Measurements from ENCODE around the gene DGKB.

DNA sequence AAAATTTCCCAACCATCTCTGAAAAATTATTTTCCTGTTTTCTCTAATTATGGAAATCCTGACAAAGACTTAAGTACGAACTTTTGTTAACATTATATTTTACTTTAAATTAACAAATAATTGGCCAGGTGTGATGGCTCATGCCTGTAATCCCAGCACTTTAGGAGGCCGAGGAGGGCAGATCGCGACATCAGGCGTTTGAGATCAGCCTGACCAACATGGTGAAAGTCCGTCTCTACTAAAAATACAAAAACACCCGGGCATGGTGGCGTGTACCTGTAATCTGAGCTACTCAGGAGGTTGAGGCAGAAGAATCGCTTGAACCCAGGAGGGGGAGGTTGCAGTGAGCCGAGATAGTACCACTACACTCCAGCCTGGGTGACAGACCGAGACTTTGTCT, 32.2 kb downstream of the DGKB start:
- TF ChIP-seq EP300 (IDR thresholded peaks at IDR 0.05; ENCODE audit: borderline replicate concordance in 1 of 2, low read depth in 2 of 2, low read length in 2 of 2) (no peak), SIN3A (conservative IDR thresholded peaks at IDR 0.05 in 1 of 2, IDR thresholded peaks at IDR 0.05 in 1 of 2; ENCODE audit: low read depth in 1 of 2, low read length in 2 of 2) (no peak), TAF1 (IDR thresholded peaks at IDR 0.05; ENCODE audit: low read depth, low read length) (no peak), RNF2 (IDR thresholded peaks at IDR 0.05; ENCODE audit: borderline replicate concordance, low read depth, low read length, missing control alignments, poor library complexity, severe bottlenecking) (no peak), POLR2A (IDR thresholded peaks at IDR 0.05; ENCODE audit: control extremely low read depth in 1 of 2, low read depth in 2 of 2, low read length in 2 of 2) (no peak), RFX5 (IDR thresholded peaks at IDR 0.05; ENCODE audit: borderline replicate concordance, low read depth, low read length) (no peak), RXRA (IDR thresholded peaks at IDR 0.05; ENCODE audit: insufficient read depth, low read depth, low read length) (no peak), EZH2 (IDR thresholded peaks at IDR 0.05; ENCODE audit: low read depth, low read length, severe bottlenecking) (no peak)
- TF ChIP-seq, protein P1, sequence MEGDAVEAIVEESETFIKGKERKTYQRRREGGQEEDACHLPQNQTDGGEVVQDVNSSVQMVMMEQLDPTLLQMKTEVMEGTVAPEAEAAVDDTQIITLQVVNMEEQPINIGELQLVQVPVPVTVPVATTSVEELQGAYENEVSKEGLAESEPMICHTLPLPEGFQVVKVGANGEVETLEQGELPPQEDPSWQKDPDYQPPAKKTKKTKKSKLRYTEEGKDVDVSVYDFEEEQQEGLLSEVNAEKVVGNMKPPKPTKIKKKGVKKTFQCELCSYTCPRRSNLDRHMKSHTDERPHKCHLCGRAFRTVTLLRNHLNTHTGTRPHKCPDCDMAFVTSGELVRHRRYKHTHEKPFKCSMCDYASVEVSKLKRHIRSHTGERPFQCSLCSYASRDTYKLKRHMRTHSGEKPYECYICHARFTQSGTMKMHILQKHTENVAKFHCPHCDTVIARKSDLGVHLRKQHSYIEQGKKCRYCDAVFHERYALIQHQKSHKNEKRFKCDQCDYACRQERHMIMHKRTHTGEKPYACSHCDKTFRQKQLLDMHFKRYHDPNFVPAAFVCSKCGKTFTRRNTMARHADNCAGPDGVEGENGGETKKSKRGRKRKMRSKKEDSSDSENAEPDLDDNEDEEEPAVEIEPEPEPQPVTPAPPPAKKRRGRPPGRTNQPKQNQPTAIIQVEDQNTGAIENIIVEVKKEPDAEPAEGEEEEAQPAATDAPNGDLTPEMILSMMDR (IDR thresholded peaks at IDR 0.05; ENCODE audit: control extremely low read depth in 1 of 3, insufficient read depth in 1 of 3, low read depth in 1 of 3, low read length in 3 of 3) = no peak
- TF ChIP-seq, protein P2, sequence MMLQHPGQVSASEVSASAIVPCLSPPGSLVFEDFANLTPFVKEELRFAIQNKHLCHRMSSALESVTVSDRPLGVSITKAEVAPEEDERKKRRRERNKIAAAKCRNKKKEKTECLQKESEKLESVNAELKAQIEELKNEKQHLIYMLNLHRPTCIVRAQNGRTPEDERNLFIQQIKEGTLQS (IDR thresholded peaks at IDR 0.05; ENCODE audit: insufficient read depth, low read depth, low read length) = no peak
- TF ChIP-seq, protein P3, sequence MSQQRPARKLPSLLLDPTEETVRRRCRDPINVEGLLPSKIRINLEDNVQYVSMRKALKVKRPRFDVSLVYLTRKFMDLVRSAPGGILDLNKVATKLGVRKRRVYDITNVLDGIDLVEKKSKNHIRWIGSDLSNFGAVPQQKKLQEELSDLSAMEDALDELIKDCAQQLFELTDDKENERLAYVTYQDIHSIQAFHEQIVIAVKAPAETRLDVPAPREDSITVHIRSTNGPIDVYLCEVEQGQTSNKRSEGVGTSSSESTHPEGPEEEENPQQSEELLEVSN (IDR thresholded peaks at IDR 0.05) = no peak

All from H1 (cell line).